Loucy (cell line): ENCODE measurements around the gene SSBP3.

ENCODE experiments used
- H2AFZ ChIP-seq: fragments of 200-600 bp; sonication (generic); 2 replicates; pipeline ENCODE4 v1.6.0; 2016; ENCODE audit warnings: antibody characterized with exemption, mild to moderate bottlenecking, low read length, moderate library complexity
- H3F3A ChIP-seq: fragments of 200-600 bp; 2 replicates; pipeline ENCODE4 v1.6.0; 2016; ENCODE audit warnings: antibody characterized with exemption, low read depth, mild to moderate bottlenecking
- H3K27me3 ChIP-seq: fragments of 200-600 bp; sonication (generic); 2 replicates; pipeline ENCODE4 v1.6.1; 2014; ENCODE audit warnings: low read length, mild to moderate bottlenecking; ENCODE audit not compliant: insufficient read depth, poor library complexity, severe bottlenecking
- H3K36me3 ChIP-seq: fragments of 200-600 bp; sonication (generic); 2 replicates; pipeline ENCODE4 v1.6.1; 2016; ENCODE audit warnings: low read length; ENCODE audit not compliant: insufficient read depth
- H3K4me1 ChIP-seq: fragments of 200-600 bp; sonication (generic); 2 replicates; pipeline ENCODE4 v1.5.1; 2014; ENCODE audit warnings: low read length, mild to moderate bottlenecking; ENCODE audit not compliant: insufficient read depth, poor library complexity, severe bottlenecking
- H3K4me2 ChIP-seq: fragments of 200-600 bp; sonication (generic); 2 replicates; pipeline ENCODE4 v1.6.0; 2014; ENCODE audit warnings: antibody characterized with exemption, low read length, low read depth, mild to moderate bottlenecking; ENCODE audit not compliant: poor library complexity, severe bottlenecking
- H3K4me3 ChIP-seq: fragments of 200-600 bp; sonication (generic); 2 replicates; pipeline ENCODE4 v1.5.1; 2014; ENCODE audit warnings: low read length, mild to moderate bottlenecking, mixed read lengths; ENCODE audit not compliant: poor library complexity, severe bottlenecking
- H3K79me2 ChIP-seq: fragments of 200-600 bp; sonication (generic); 2 replicates; pipeline ENCODE4 v1.6.1; 2014; ENCODE audit warnings: low read length; ENCODE audit not compliant: insufficient read depth
- H3K9ac ChIP-seq: fragments of 200-600 bp; sonication (generic); 2 replicates; pipeline ENCODE4 v1.6.0; 2014; ENCODE audit warnings: mild to moderate bottlenecking, low read depth, low read length, moderate library complexity; ENCODE audit not compliant: poor library complexity, severe bottlenecking
- H3K9me2 ChIP-seq: fragments of 200-600 bp; sonication (generic); replicated peaks from 2 replicates; pipeline ENCODE4 v1.6.1; 2016; ENCODE audit warnings: low read depth, low read length, mixed read lengths
- H3K9me3 ChIP-seq: fragments of 200-600 bp; sonication (generic); 2 replicates; pipeline ENCODE4 v1.6.1; 2014; ENCODE audit warnings: mild to moderate bottlenecking, antibody characterized with exemption, low read length, low read depth; ENCODE audit not compliant: insufficient read depth
- H4K20me1 ChIP-seq: fragments of 200-600 bp; sonication (generic); 2 replicates; pipeline ENCODE4 v1.6.0; 2014; ENCODE audit warnings: antibody characterized with exemption, low read length, mild to moderate bottlenecking; ENCODE audit not compliant: insufficient read depth, poor library complexity, severe bottlenecking
- CTCF ChIP-seq: fragments of 200-600 bp; sonication (generic); conservative IDR thresholded peaks from 2 replicates; pipeline ENCODE4 v1.5.1; 2014; ENCODE audit warnings: mild to moderate bottlenecking, antibody characterized with exemption, low read length
- EZH2phosphoT487 ChIP-seq: fragments of 200-600 bp; IDR thresholded peaks from 2 replicates; pipeline ENCODE4 v1.6.1; 2018; ENCODE audit warnings: antibody characterized with exemption, mild to moderate bottlenecking, moderate library complexity, borderline replicate concordance

SSBP3 gene

GRCh38 chr1:54310439-54311328 is 95.5 kb downstream of the SSBP3 start:
- H3K79me2 ChIP-seq, result peaks cover 69% of the 10 kb centered on the region
- H3K9me2 ChIP-seq, result no peaks in the 10 kb centered on the region
- no peaks in the 10 kb centered on the region for H3K27me3 ChIP-seq
- H3K4me1 ChIP-seq, result peaks cover 5% of the 10 kb centered on the region
- no peak overlapping the region for H2AFZ ChIP-seq
- H4K20me1 ChIP-seq, result peaks cover 20% of the 10 kb centered on the region
- peak; percentile 63 for TF ChIP-seq CTCF
- TF ChIP-seq EZH2phosphoT487, result no peak
- H3K4me3 ChIP-seq, result no peak overlapping the region
- H3K4me2 ChIP-seq, result no peak overlapping the region
- no peaks in the 10 kb centered on the region for H3F3A ChIP-seq
- H3K9ac ChIP-seq, result no peak overlapping the region
- H3K9me3 ChIP-seq, result no peaks in the 10 kb centered on the region
- H3K36me3 ChIP-seq, result no peaks in the 10 kb centered on the region

GRCh38 chr1:54309631-54310366 is 96.4 kb downstream of the SSBP3 start:
- H3K4me1 ChIP-seq, result peaks cover 5% of the 10 kb centered on the region
- H3K79me2 ChIP-seq, result peaks cover 71% of the 10 kb centered on the region
- H3K9ac ChIP-seq, result no peak overlapping the region

GRCh38 chr1:54307305-54307704 is 98.9 kb downstream of the SSBP3 start:
- Histone ChIP-seq H3K9me3 (no peaks in the 10 kb centered on the region), H3K36me3 (peaks cover 3% of the 10 kb centered on the region; the same call in 1 of the 2 replicates), H2AFZ (no peak overlapping the region), H4K20me1 (peaks cover 30% of the 10 kb centered on the region), H3F3A (no peaks in the 10 kb centered on the region), H3K79me2 (peaks cover 88% of the 10 kb centered on the region), H3K9me2 (no peaks in the 10 kb centered on the region), H3K4me3 (no peak overlapping the region), H3K9ac (no peak overlapping the region), H3K4me2 (no peak overlapping the region), H3K4me1 (peaks cover 5% of the 10 kb centered on the region), H3K27me3 (no peaks in the 10 kb centered on the region)
- TF ChIP-seq EZH2phosphoT487, result no peak
- TF ChIP-seq CTCF, result no peak

More at GRCh38 chr1:54309631-54310366, 96.4 kb downstream of the SSBP3 start:
- Histone ChIP-seq H3F3A (no peaks in the 10 kb centered on the region), H3K36me3 (no peaks in the 10 kb centered on the region), H3K4me3 (no peak overlapping the region), H2AFZ (no peak overlapping the region), H3K4me2 (no peak overlapping the region), H4K20me1 (peaks cover 20% of the 10 kb centered on the region), H3K27me3 (no peaks in the 10 kb centered on the region), H3K9me2 (no peaks in the 10 kb centered on the region), H3K9me3 (no peaks in the 10 kb centered on the region)
- no peak for TF ChIP-seq CTCF
- no peak for TF ChIP-seq EZH2phosphoT487
